K562 (cell line): ENCODE data around the gene SAMD4A. TPM values are rescaled to one million over a fixed set of nuclear protein-coding genes. Genes with fewer than 3 reads are reported as not detected.

Experiments
- CBX3 ChIP-seq, 2 experiments: IDR thresholded peaks; 1 replicate in 1 of 2; 2 replicates in 1 of 2; pipeline ENCODE4 v1.6.1; 2012; ENCODE audit warnings: inconsistent platforms in 2 of 2, low read length in 2 of 2, borderline replicate concordance in 1 of 2, control low read depth in 1 of 2
- CC2D1A ChIP-seq: fragments of 450-650 bp; IDR thresholded peaks from 2 replicates; pipeline ENCODE4 v1.6.1; 2017; ENCODE audit warnings: mild to moderate bottlenecking
- EZH2 ChIP-seq: IDR thresholded peaks from 2 replicates; pipeline ENCODE4 v1.6.1; 2012; ENCODE audit warnings: low read depth, mild to moderate bottlenecking, inconsistent platforms, low read length, borderline replicate concordance
- FOXJ2 ChIP-seq: fragments of 200-800 bp; sonication (Bioruptor generic); IDR thresholded peaks from 2 replicates; pipeline ENCODE4 v1.6.1; 2016; ENCODE audit warnings: missing genetic modification characterization, missing compliant biosample characterization
- LEF1 ChIP-seq: fragments of 450-650 bp; IDR thresholded peaks from 2 replicates; pipeline ENCODE4 v1.6.1; 2016; ENCODE audit warnings: mild to moderate bottlenecking
- MYBL2 ChIP-seq, 2 experiments: fragments of 450-650 bp in 1 of 2; sonication (generic) in 1 of 2; formaldehyde crosslinking in 1 of 2; IDR thresholded peaks; 2 replicates each; pipeline versions ENCODE4 v1.6.1 to v1.8.1; 2017 to 2022; ENCODE audit warnings: borderline replicate concordance in 1 of 2, inconsistent platforms in 1 of 2, low read depth in 1 of 2, mild to moderate bottlenecking in 1 of 2, missing genetic modification reagents in 1 of 2, moderate library complexity in 1 of 2
- NBN ChIP-seq: fragments of 450-650 bp; IDR thresholded peaks from 2 replicates; pipeline ENCODE4 v1.6.1; 2016; ENCODE audit warnings: low read depth, mild to moderate bottlenecking
- SETDB1 ChIP-seq: IDR thresholded peaks from one replicate; pipeline ENCODE4 v1.6.1; 2012; ENCODE audit warnings: low read length, control low read depth, inconsistent platforms
- STAG1 ChIP-seq: sonication (generic); formaldehyde crosslinking; IDR thresholded peaks from 2 replicates; pipeline ENCODE4 v1.5.0; 2020; ENCODE audit warnings: missing genetic modification reagents, borderline replicate concordance
- TEAD1 ChIP-seq, 2 experiments: fragments of 450-650 bp in 1 of 2; sonication (generic) in 1 of 2; formaldehyde crosslinking; IDR thresholded peaks; 2 replicates each; pipeline versions ENCODE4 v1.4.0 to v1.8.0; 2020 to 2022; ENCODE audit warnings: mild to moderate bottlenecking in 2 of 2, missing genetic modification reagents in 1 of 2
- TOE1 ChIP-seq, 2 experiments: fragments of 450-650 bp in 1 of 2; sonication (generic) in 1 of 2; formaldehyde crosslinking in 1 of 2; IDR thresholded peaks; 2 replicates each; pipeline versions ENCODE4 v1.7.1 to v1.8.0; 2016 to 2022; ENCODE audit warnings: borderline replicate concordance in 2 of 2, mild to moderate bottlenecking in 2 of 2, antibody characterized with exemption in 1 of 2, inconsistent platforms in 1 of 2, low read depth in 1 of 2, missing genetic modification reagents in 1 of 2, moderate library complexity in 1 of 2
- ZKSCAN1 ChIP-seq: fragments of 150-350 bp; IDR thresholded peaks from 2 replicates; pipeline ENCODE4 v1.6.1; 2016; ENCODE audit warnings: low read depth, low read length
- ZNF146 ChIP-seq: IDR thresholded peaks from one replicate; pipeline ENCODE4 v1.6.1; 2018; ENCODE audit warnings: missing compliant biosample characterization; ENCODE audit not compliant: unreplicated experiment
- polyA plus RNA-seq, 8 experiments: library from polyadenylated mRNA; depleted of rRNA in 4 of 8; stranded (reverse) in 5 of 8; unstranded in 3 of 8; fragments of >200 nt; fragmentation: Nextera tagmentation in 2 of 8; fragmentation: Illumina TruSeq in 1 of 8; extraction: Ambion mirVana in 2 of 8; extraction: Trizol in 1 of 8; gene quantifications; 2 replicates each; pipeline versions ENCODE4 v1.2.1 to v1.2.3, GENCODE V29; 2011 to 2014; ENCODE audit warnings: inconsistent platforms in 1 of 8, missing spikeins in 1 of 8
- total RNA-seq, 7 experiments: library from RNA; depleted of rRNA in 6 of 7; stranded (reverse); fragments of >200 nt in 6 of 7; fragmentation: Illumina TruSeq in 2 of 7; extraction: Trizol in 2 of 7; gene quantifications; 2 replicates each; pipeline versions ENCODE4 v1.2.1 to v1.2.3, GENCODE V29; 2011 to 2021; ENCODE audit warnings: low replicate concordance in 1 of 7
- TF ChIP-seq, protein P1 (sequence below): fragments of 250-450 bp; sonication (Bioruptor Pico); IDR thresholded peaks from 2 replicates; pipeline ENCODE4 v1.4.0; 2020
- TF ChIP-seq, protein P2 (sequence below): conservative IDR thresholded peaks from 2 replicates; pipeline ENCODE4 v1.6.1; 2011; ENCODE audit warnings: low read depth, mild to moderate bottlenecking, low read length; ENCODE audit not compliant: control insufficient read depth
- TF ChIP-seq, protein P3 (sequence below): sonication (generic); formaldehyde crosslinking; IDR thresholded peaks from 2 replicates; pipeline ENCODE4 v1.9.0; 2022; ENCODE audit warnings: mild to moderate bottlenecking, missing genetic modification reagents
- TF ChIP-seq, protein P4 (sequence below): IDR thresholded peaks from 2 replicates; pipeline ENCODE4 v1.6.1; 2014; ENCODE audit warnings: antibody characterized with exemption
- TF ChIP-seq, protein P5 (sequence below): fragments of 250-450 bp; sonication (Bioruptor Pico); IDR thresholded peaks from 2 replicates; pipeline ENCODE4 v1.8.0; 2022; ENCODE audit warnings: moderate library complexity, mild to moderate bottlenecking, inconsistent platforms

SAMD4A gene
- total and polyA plus RNA-seq, 9 of the 15 experiments (the other 6 are each of a cell fraction or from before 2014, with no cell fraction given): 0.66 to 6.8 (median 3.3) TPM

DNA sequence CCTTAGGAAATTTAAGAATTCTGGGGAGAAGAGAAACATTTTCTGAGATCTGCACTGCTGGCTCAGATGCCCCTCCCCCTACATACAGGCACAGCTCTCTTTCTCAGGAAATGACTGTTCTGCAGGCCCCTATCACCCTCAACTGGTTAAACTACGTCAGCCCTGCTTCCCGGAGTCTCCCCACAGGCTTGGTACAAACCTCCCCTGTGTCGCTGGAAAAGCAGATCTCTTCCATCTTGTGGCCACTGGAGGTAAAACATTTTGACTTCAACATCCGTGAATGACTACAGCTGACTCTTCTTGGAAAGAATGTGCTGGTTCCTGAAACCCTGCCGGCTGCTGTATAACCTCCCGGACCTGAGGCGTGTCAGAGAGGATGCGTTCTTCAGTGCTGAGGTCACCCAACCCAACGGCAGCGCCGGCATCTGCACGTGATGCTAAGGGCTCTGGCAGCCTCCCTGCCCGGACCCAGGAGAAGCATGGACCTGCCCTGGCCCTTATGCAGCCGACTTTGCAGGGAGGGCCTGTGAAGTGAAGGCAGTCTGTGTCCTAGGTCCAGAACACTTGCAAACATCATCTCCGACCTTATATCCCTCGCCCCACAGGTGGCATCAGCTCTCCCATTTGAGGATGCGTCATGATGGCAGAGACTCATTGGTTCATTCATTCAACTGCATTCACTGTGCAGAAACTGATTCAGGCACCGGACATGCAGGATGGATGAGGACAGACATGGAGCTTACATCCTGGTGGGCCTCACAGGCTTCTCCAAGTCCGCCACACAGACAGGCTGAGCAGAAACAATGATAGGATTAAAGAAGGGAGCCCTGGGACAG is 206.5 kb downstream of the SAMD4A start (continued):
- TF ChIP-seq, protein P1, sequence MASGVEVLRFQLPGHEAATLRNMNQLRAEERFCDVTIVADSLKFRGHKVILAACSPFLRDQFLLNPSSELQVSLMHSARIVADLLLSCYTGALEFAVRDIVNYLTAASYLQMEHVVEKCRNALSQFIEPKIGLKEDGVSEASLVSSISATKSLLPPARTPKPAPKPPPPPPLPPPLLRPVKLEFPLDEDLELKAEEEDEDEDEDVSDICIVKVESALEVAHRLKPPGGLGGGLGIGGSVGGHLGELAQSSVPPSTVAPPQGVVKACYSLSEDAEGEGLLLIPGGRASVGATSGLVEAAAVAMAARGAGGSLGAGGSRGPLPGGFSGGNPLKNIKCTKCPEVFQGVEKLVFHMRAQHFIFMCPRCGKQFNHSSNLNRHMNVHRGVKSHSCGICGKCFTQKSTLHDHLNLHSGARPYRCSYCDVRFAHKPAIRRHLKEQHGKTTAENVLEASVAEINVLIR (CRISPR knock-in tag): peak; percentile 44; the same call in 1 of the 2 replicates
- no peak for TF ChIP-seq EZH2
- TF ChIP-seq, protein P2, sequence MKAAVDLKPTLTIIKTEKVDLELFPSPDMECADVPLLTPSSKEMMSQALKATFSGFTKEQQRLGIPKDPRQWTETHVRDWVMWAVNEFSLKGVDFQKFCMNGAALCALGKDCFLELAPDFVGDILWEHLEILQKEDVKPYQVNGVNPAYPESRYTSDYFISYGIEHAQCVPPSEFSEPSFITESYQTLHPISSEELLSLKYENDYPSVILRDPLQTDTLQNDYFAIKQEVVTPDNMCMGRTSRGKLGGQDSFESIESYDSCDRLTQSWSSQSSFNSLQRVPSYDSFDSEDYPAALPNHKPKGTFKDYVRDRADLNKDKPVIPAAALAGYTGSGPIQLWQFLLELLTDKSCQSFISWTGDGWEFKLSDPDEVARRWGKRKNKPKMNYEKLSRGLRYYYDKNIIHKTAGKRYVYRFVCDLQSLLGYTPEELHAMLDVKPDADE: no peak
- no peak for TF ChIP-seq FOXJ2 (tag)
- TF ChIP-seq STAG1 (CRISPR knock-in tag): no peak
- TF ChIP-seq TEAD1 (CRISPR knock-in tag; IDR thresholded peaks at IDR 0.05): peak in 1 of 2 experiments; percentile 94; a peak in 2 of 4 replicates
- peak in 1 of 2 experiments; percentile 74; a peak in 2 of 3 replicates for TF ChIP-seq CBX3 (IDR thresholded peaks at IDR 0.05; ENCODE audit: borderline replicate concordance in 1 of 2, low read length in 2 of 2)
- TF ChIP-seq TOE1 (IDR thresholded peaks at IDR 0.05; ENCODE audit: borderline replicate concordance): peak; percentile 48; the same call in 1 of the 2 replicates
- no peak for TF ChIP-seq TOE1 (CRISPR knock-in tag; IDR thresholded peaks at IDR 0.05; ENCODE audit: borderline replicate concordance, low read depth)
- no peak for TF ChIP-seq MYBL2 (IDR thresholded peaks at IDR 0.05; ENCODE audit: low read depth)
- TF ChIP-seq MYBL2 (CRISPR knock-in tag; IDR thresholded peaks at IDR 0.05; ENCODE audit: borderline replicate concordance): no peak
- no peak for TF ChIP-seq ZKSCAN1
- TF ChIP-seq, protein P3, sequence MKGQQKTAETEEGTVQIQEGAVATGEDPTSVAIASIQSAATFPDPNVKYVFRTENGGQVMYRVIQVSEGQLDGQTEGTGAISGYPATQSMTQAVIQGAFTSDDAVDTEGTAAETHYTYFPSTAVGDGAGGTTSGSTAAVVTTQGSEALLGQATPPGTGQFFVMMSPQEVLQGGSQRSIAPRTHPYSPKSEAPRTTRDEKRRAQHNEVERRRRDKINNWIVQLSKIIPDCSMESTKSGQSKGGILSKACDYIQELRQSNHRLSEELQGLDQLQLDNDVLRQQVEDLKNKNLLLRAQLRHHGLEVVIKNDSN: peak; percentile 86
- no peak for TF ChIP-seq SETDB1
- peak; percentile 52; the same call in 1 of the 2 replicates for TF ChIP-seq NBN
- TF ChIP-seq, protein P4, sequence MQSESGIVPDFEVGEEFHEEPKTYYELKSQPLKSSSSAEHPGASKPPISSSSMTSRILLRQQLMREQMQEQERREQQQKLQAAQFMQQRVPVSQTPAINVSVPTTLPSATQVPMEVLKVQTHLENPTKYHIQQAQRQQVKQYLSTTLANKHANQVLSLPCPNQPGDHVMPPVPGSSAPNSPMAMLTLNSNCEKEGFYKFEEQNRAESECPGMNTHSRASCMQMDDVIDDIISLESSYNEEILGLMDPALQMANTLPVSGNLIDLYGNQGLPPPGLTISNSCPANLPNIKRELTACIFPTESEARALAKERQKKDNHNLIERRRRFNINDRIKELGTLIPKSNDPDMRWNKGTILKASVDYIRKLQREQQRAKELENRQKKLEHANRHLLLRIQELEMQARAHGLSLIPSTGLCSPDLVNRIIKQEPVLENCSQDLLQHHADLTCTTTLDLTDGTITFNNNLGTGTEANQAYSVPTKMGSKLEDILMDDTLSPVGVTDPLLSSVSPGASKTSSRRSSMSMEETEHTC: peak; percentile 35; the same call in 1 of the 2 replicates
- peak; percentile 92 for TF ChIP-seq CC2D1A
- TF ChIP-seq, protein P5, sequence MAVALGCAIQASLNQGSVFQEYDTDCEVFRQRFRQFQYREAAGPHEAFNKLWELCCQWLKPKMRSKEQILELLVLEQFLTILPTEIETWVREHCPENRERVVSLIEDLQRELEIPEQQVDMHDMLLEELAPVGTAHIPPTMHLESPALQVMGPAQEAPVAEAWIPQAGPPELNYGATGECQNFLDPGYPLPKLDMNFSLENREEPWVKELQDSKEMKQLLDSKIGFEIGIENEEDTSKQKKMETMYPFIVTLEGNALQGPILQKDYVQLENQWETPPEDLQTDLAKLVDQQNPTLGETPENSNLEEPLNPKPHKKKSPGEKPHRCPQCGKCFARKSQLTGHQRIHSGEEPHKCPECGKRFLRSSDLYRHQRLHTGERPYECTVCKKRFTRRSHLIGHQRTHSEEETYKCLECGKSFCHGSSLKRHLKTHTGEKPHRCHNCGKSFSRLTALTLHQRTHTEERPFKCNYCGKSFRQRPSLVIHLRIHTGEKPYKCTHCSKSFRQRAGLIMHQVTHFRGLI (CRISPR knock-in tag): no peak
- peak; percentile 63; the same call in 1 of the 2 replicates for TF ChIP-seq LEF1
- TF ChIP-seq ZNF146 (CRISPR knock-in tag): no peak
